ENCODE data around the gene HS2ST1.

HS2ST1 gene

GRCh38 chr1:86912281-86912900, 2.0 kb upstream of the HS2ST1 start:
- TF ChIP-seq CTCF (IDR thresholded peaks at IDR 0.05; ENCODE audit: low read depth, low read length) (no peak), MYC (IDR thresholded peaks at IDR 0.05; ENCODE audit: low read depth, low read length) (no peak), POLR2A (IDR thresholded peaks at IDR 0.05; ENCODE audit: extremely low read depth, insufficient read length) (no peak)
- TF ChIP-seq, protein P1, sequence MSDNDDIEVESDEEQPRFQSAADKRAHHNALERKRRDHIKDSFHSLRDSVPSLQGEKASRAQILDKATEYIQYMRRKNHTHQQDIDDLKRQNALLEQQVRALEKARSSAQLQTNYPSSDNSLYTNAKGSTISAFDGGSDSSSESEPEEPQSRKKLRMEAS (IDR thresholded peaks at IDR 0.05; ENCODE audit: low read depth, low read length), result no peak
- no peak for DNase-seq (ENCODE audit: low read depth)
- peak overlapping the region; percentile 90 for H3K4me3 ChIP-seq (ENCODE audit: low read depth, low read length)

DNA sequence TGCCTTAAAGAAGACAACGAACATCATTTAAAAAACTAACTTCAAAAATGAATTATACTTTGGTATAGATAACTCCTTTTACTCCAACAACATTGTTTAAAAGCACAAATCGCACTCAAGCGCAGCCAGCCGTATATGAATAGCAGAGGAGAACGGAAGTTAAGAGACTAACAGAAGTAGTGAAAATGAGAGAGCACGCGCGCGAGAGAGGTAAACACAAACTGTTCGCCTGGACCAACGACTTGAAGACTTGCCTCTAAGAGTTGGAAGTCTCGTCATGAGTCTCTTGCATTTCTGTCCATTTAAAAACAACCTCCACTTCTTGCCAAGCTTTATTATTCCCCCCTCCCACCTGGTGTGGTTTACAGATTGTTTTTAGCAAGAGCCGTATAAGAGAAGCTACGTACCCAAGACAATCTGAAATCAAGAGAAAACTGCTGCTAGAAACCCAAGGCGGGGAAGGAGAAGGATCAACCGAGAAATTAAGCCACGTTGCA, 988 bp upstream of the HS2ST1 start:
- DNase-seq (ENCODE audit: low read depth), result peak; percentile 64
- TF ChIP-seq, protein P1 (IDR thresholded peaks at IDR 0.05; ENCODE audit: low read depth, low read length), result peak; percentile 52; the same call in 1 of the 2 replicates
- no peak for TF ChIP-seq CTCF (IDR thresholded peaks at IDR 0.05; ENCODE audit: low read depth, low read length)
- TF ChIP-seq POLR2A (IDR thresholded peaks at IDR 0.05; ENCODE audit: extremely low read depth, insufficient read length), result no peak
- peak overlapping the region; percentile 90 for H3K4me3 ChIP-seq (ENCODE audit: low read depth, low read length)

DNA sequence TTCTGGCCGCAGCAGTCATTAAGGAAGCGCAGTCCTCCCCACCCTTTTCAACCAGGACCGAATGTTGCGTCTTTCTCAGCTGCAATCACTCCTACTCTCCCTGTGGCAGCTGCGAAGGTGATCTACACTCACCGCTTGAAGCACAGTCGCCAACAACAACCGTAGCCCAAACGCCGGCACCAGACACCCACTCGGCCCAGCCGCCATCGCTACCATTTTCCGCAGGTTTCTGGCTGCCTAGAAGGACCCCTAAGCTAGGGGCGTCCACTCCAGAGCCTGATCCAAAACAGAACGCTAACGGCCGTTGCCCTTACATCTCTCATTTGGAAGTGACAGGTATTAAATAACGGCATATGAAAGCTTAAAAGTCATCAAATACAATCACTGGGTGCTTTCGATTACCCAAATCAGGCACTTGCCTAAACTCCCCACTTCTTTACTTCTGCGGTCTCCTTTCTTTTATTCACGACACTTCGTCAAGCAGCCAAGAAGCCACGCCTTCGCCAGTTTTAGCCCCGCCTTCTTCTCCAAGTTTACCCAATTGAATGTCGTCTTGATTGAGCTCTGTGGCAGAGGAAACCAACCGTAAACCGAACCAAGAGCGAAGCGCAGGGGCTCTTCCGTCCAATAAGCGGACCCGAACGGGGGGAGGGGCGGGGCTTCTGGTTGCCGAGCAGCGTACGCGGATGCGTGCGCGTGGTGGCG, 387 bp upstream of the HS2ST1 start, which contains the start of gene SELENOF:
Gene SELENOF (minus strand): TSS at position 231 of the 705 bp plus-strand sequence. CDS start 15 bp downstream, at position 216.
- DNase-seq (ENCODE audit: low read depth), result peak; percentile 99
- peak within 1 kb of the TSS; percentile 90 for H3K4me3 ChIP-seq (ENCODE audit: low read depth, low read length)
- TF ChIP-seq, protein P1 (IDR thresholded peaks at IDR 0.05; ENCODE audit: low read depth, low read length), result peak; percentile 51
- TF ChIP-seq CTCF (IDR thresholded peaks at IDR 0.05; ENCODE audit: low read depth, low read length), result no peak
- TF ChIP-seq MYC (IDR thresholded peaks at IDR 0.05; ENCODE audit: low read depth, low read length), result peak; percentile 84
- peak; percentile 93 for TF ChIP-seq POLR2A (IDR thresholded peaks at IDR 0.05; ENCODE audit: extremely low read depth, insufficient read length)

- TF ChIP-seq CTCF (IDR thresholded peaks at IDR 0.05; ENCODE audit: low read depth, low read length) (no peak), POLR2A (IDR thresholded peaks at IDR 0.05; ENCODE audit: extremely low read depth, insufficient read length) (no peak)
- TF ChIP-seq, protein P1 (IDR thresholded peaks at IDR 0.05; ENCODE audit: low read depth, low read length), result peak; percentile 58; the same call in 1 of the 2 replicates
- DNase-seq (ENCODE audit: low read depth), result peak; percentile 73
- peak overlapping the region; percentile 79 for H3K4me3 ChIP-seq (ENCODE audit: low read depth, low read length)
These were observed 732 bp downstream of the HS2ST1 start for GRCh38 chr1:86914998-86915736.

DNA sequence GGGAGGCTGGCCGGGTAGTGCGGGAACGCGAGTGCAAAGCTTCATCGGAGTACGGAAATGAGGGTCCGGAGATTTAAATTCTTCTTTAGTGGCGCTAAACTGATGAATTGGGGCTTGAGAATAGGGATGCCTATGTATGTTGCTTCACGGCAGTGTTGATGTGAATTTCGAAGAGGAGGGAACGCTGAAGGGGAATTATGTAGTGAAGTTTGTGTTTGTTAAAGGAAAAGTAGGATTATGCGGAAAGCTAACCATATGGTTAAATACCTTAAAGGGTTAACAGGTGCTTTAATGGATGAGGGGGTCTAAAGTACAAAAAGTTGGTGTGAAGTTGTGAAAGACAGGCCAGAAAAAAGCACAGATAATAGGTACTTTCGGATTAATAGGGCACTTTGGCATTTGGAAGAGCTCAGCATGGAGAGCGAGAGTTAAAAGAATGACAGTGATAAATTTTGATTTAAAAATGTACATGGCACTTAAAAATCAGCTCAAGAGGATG, 1.4 kb downstream of the HS2ST1 start:
- no peak for DNase-seq (ENCODE audit: low read depth)
- no peak for TF ChIP-seq MYC (IDR thresholded peaks at IDR 0.05; ENCODE audit: low read depth, low read length)
- TF ChIP-seq CTCF (IDR thresholded peaks at IDR 0.05; ENCODE audit: low read depth, low read length), result no peak
- TF ChIP-seq POLR2A (IDR thresholded peaks at IDR 0.05; ENCODE audit: extremely low read depth, insufficient read length), result no peak
- TF ChIP-seq, protein P1 (IDR thresholded peaks at IDR 0.05; ENCODE audit: low read depth, low read length), result no peak
- H3K4me3 ChIP-seq (ENCODE audit: low read depth, low read length), result peak overlapping the region; percentile 79

All from NB4 (cell line).